GM12878 (cell line): ENCODE measurements around the gene SF3B2. TPM values are rescaled to one million over a fixed set of nuclear protein-coding genes. Genes with fewer than 3 reads are reported as not detected.

Source experiments
- ATAC-seq: fragments of 200-7000 bp; cut with Tn5 transposase; 3 replicates; pipeline ENCODE4 v1.9.1; 2020; ENCODE audit warnings: mild to moderate bottlenecking, moderate library complexity
- BruUV-seq: library from RNA; stranded (reverse); fragments of 400-500 nt; replicated peaks from 2 replicates; lab custom pipeline; 2021; lab: Mats Ljungman, UMichigan
- CTCF ChIA-PET: fragments of 300-600 bp; sonication (Branson Sonifier 250); formaldehyde crosslinking; extraction: SDS; loops from one replicate; lab custom pipeline; 2021; ENCODE audit warnings: inconsistent platforms; lab: Yijun Ruan, JAX
- POLR2A ChIA-PET: fragments of 350-600 bp; formaldehyde crosslinking; extraction: SDS; loops from one replicate; lab custom pipeline; 2021; ENCODE audit warnings: inconsistent platforms; lab: Charles Lee
- RAD21 ChIA-PET: fragments of 300-600 bp; sonication (Branson Sonifier 250); formaldehyde crosslinking; loops from one replicate; lab custom pipeline; 2023; ENCODE audit warnings: antibody characterized with exemption; ENCODE audit not compliant: unreplicated experiment; lab: Charles Lee
- SMC1A ChIA-PET: fragments of 300-600 bp; sonication (Branson Sonifier 250); formaldehyde crosslinking; loops from one replicate; lab custom pipeline; 2023; ENCODE audit not compliant: unreplicated experiment, uncharacterized antibody; lab: Charles Lee
- DNase-seq: peaks from one replicate; pipeline ENCODE4 v3.0.0-alpha.2; 2011; ENCODE audit warnings: low read depth, low spot score
- FAIRE-seq: peaks from 3 replicates; lab custom pipeline; 2011; peaks lifted over from hg19 to GRCh38; lab: Jason Lieb, UNC
- H2AFZ ChIP-seq: 2 replicates; pipeline ENCODE4 v1.6.0; 2011; ENCODE audit warnings: low read depth, low read length, control low read depth; ENCODE audit not compliant: control insufficient read depth
- H3K27ac ChIP-seq: 2 replicates; pipeline ENCODE4 v1.5.1; 2011; ENCODE audit warnings: control low read depth; ENCODE audit not compliant: control insufficient read depth, insufficient read depth
- H3K27me3 ChIP-seq, 2 experiments: replicated peaks in 1 of 2; 2 replicates each; pipeline versions ENCODE4 v1.6.0 to v1.6.1; 2011; ENCODE audit warnings: low read length in 1 of 2; ENCODE audit not compliant: control insufficient read depth in 2 of 2, insufficient read depth in 2 of 2
- H3K36me3 ChIP-seq, 2 experiments: 2 replicates each; pipeline ENCODE4 v1.5.1; 2011; ENCODE audit warnings: low read length in 1 of 2; ENCODE audit not compliant: control insufficient read depth in 2 of 2, insufficient read depth in 2 of 2
- H3K4me1 ChIP-seq: 2 replicates; pipeline ENCODE4 v1.6.1; 2011; ENCODE audit warnings: mild to moderate bottlenecking, low read length, moderate library complexity, mixed read lengths; ENCODE audit not compliant: control insufficient read depth, insufficient read depth
- H3K4me2 ChIP-seq: 2 replicates; pipeline ENCODE4 v1.6.0; 2011; ENCODE audit warnings: control low read depth; ENCODE audit not compliant: control insufficient read depth, insufficient read depth
- H3K4me3 ChIP-seq: fragments of 200-600 bp; sonication (generic); 2 replicates; pipeline ENCODE4 v1.5.1; 2016
- H3K79me2 ChIP-seq: 2 replicates; pipeline ENCODE4 v1.6.0; 2011; ENCODE audit warnings: low read length; ENCODE audit not compliant: control insufficient read depth, insufficient read depth
- H3K9ac ChIP-seq: 2 replicates; pipeline ENCODE4 v1.8.0; 2011; ENCODE audit warnings: low read length, control low read depth, mixed read lengths; ENCODE audit not compliant: control insufficient read depth, insufficient read depth
- H3K9me3 ChIP-seq: replicated peaks from 3 replicates; pipeline ENCODE4 v1.5.1; 2011; ENCODE audit warnings: mild to moderate bottlenecking, low read length; ENCODE audit not compliant: control insufficient read depth, insufficient read depth
- H4K20me1 ChIP-seq: 2 replicates; pipeline ENCODE4 v1.6.0; 2011; ENCODE audit not compliant: control insufficient read depth, insufficient read depth
- BCL3 ChIP-seq: IDR thresholded peaks from 2 replicates; pipeline ENCODE4 v1.6.1; 2011; ENCODE audit warnings: borderline replicate concordance, low read depth, mild to moderate bottlenecking, moderate library complexity, low read length; ENCODE audit not compliant: insufficient read depth, poor library complexity, severe bottlenecking
- RBBP5 ChIP-seq: fragments of 200-600 bp; sonication (generic); conservative IDR thresholded peaks from 2 replicates; pipeline ENCODE4 v1.6.1; 2016
- WGBS: methylation state at CpG from one replicate; pipeline ENCODE4 v1.1.6; 2016; ENCODE audit warnings: low lambda C conversion rate; ENCODE audit not compliant: insufficient replicate concordance, insufficient coverage; ENCODE audit errors: missing lambda C conversion rate; 5-methylcytosine and 5-hydroxymethylcytosine counted together
- in situ Hi-C: fragments of 300-500 bp; cut with MboI; formaldehyde crosslinking; loops from 9 replicates; pipeline ENCODE4 v1.14.3; 2018; ENCODE audit warnings: mixed read lengths
- intact Hi-C: fragments of 100-400 bp; cut with micrococcal nuclease; formaldehyde crosslinking; loops from one replicate; pipeline ENCODE4 v1.14.2; 2022; ENCODE audit not compliant: unreplicated experiment
- polyA plus RNA-seq, 11 experiments: library from polyadenylated mRNA; depleted of rRNA in 4 of 11; unstranded in 6 of 11; stranded (reverse) in 5 of 11; fragments of >200 nt; fragmentation: Nextera tagmentation in 4 of 11; fragmentation: Illumina TruSeq in 1 of 11; extraction: Ambion mirVana in 4 of 11; extraction: Trizol in 1 of 11; gene quantifications; 1 replicate in 1 of 11; 2 replicates in 10 of 11; pipeline versions ENCODE4 v1.2.1 to v1.2.3, GENCODE V29; 2011 to 2016; ENCODE audit warnings: inconsistent platforms in 2 of 11, missing spikeins in 2 of 11, low read depth in 1 of 11
- total RNA-seq, 4 experiments: library from RNA; depleted of rRNA in 3 of 4; stranded (reverse); fragments of >200 nt in 3 of 4; fragmentation: Illumina TruSeq in 1 of 4; extraction: Trizol in 1 of 4; gene quantifications; 2 replicates each; pipeline versions ENCODE4 v1.2.1 to v1.2.3, GENCODE V29; 2013 to 2021

SF3B2 gene
- total and polyA plus RNA-seq, 10 of the 15 experiments (the other 5 are each of a cell fraction or from before 2014, with no cell fraction given), result 56.3 to 245 (median 144) TPM

GRCh38 chr11:66080055-66080817 is 28.1 kb downstream of the SF3B2 start:
- WGBS, result 49% methylated on average over 9 of the region's 9 CpGs
- no peak overlapping the region; the same call in 1 of the 2 replicates for H3K4me3 ChIP-seq
- H3K4me2 ChIP-seq, result peak overlapping the region; percentile 41
- no peak overlapping the region for H2AFZ ChIP-seq
- in situ Hi-C loops, result no loop called here
- TF ChIP-seq RBBP5, result no peak
- peak; percentile 3 for TF ChIP-seq BCL3
- H3K9ac ChIP-seq, result no peak overlapping the region
- no peaks in the 10 kb centered on the region for H3K27me3 ChIP-seq
- BruUV-seq, result no TSS peak
- no peaks in the 10 kb centered on the region; the same call in 1 of the 2 replicates for H4K20me1 ChIP-seq
- FAIRE-seq (no peak), DNase-seq (no peak), ATAC-seq (peak; percentile 48)
- POLR2A ChIA-PET, result interaction anchor here (0.6 to 2.5 kb wide), 12 partner anchors 9 to 583 kb away, joined by 3 to 10 read pairs (median 4); no protein-coding TSS in a partner anchor
- H3K79me2 ChIP-seq, result peaks cover 83% of the 10 kb centered on the region
- 0 out of 4 replicates have a peak, but pooled peaks cover 0 to 2% of the 10 kb centered on the region in 2 experiments for H3K36me3 ChIP-seq
- peak overlapping the region; percentile 60 for H3K27ac ChIP-seq
- intact Hi-C loops, result no loop called here
- SMC1A ChIA-PET, result interaction anchor here (0.6 to 17.7 kb wide), 13 partner anchors 11 to 142 kb away, joined by 3 to 265 read pairs (median 7); partner anchors contain the start of gene PACS1
- CTCF ChIA-PET, result interaction anchor here (1.0 to 20.0 kb wide), 11 partner anchors 9 to 220 kb away, joined by 4 to 195 read pairs (median 6); partner anchors contain the start of gene MUS81
- RAD21 ChIA-PET, result interaction anchor here (1.1 to 4.2 kb wide), 9 partner anchors 8 to 152 kb away, joined by 3 to 25 read pairs (median 9); partner anchors contain the start of gene PACS1
- no peaks in the 10 kb centered on the region for H3K9me3 ChIP-seq
- peaks cover 28% of the 10 kb centered on the region for H3K4me1 ChIP-seq
